DMS114 treated with DMSO at 0.1 percent for 48 hours (cell line): ENCODE results near the gene RCHY1.

ENCODE experiments used
- DNase-seq: peaks from one replicate; lab custom pipeline; 2025; ENCODE audit not compliant: unreplicated experiment; lab: John Stamatoyannopoulos, UW

RCHY1 gene

GRCh38 chr4:75429208-75429607 lies 85.0 kb downstream of the RCHY1 start:
- DNase-seq: no peak
